A673 (cell line): ENCODE results near the gene LPP.

Experiments
- CTCF ChIP-seq: fragments of 300-800, 200-600 bp; sonication (generic); conservative IDR thresholded peaks from 2 replicates; pipeline ENCODE4 v1.5.1; 2017; ENCODE audit warnings: low read depth, mild to moderate bottlenecking, antibody characterized with exemption, low read length, moderate library complexity, mixed read lengths
- EZH2 ChIP-seq: fragments of 200-600 bp; sonication (generic); IDR thresholded peaks from 2 replicates; pipeline ENCODE4 v1.6.1; 2017; ENCODE audit warnings: borderline replicate concordance, low read depth, mild to moderate bottlenecking, mixed read lengths, antibody characterized with exemption, low read length; ENCODE audit not compliant: poor library complexity, severe bottlenecking

DNA sequence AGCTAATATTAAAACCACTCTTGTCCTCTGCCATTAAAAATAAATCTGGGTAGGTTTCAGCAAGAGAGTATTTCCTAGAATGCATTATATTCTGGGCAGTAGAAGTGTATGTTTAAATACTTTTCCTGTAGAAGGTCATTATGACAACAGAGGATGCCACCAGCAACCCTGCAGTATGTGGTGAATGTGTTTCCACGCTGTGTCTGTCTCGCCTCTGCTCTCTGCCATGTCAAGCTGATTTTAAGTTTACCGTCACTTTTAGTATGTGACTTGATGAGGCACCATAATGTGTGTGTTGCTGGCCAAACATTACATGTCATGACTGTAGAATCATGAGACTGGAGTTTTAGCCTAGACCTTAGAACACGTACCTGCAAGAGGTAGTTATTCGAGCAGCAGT, 211.2 kb downstream of the LPP start:
- no peak for TF ChIP-seq CTCF
- no peak for TF ChIP-seq EZH2
